Prostate gland (tissue), 2 donors: ENCODE measurements around the gene CSKMT. TPM values are rescaled to one million over a fixed set of nuclear protein-coding genes. Genes with fewer than 3 reads are reported as not detected.

Experiments used
- DNase-seq: peaks from one replicate; pipeline ENCODE4 v3.0.0-alpha.2; 2019; ENCODE audit warnings: low spot score
- H3K27ac ChIP-seq, 2 donors: fragments of 200-600 bp; sonication (generic); 2 replicates each; pipeline ENCODE4 v1.5.1; 2017 to 2019
- H3K27me3 ChIP-seq: fragments of 200-600 bp; sonication (generic); replicated peaks from 2 replicates; pipeline ENCODE4 v1.5.1; 2019; ENCODE audit not compliant: insufficient read depth
- H3K36me3 ChIP-seq, 2 donors: fragments of 200-600 bp; sonication (generic); 1 replicate in 1 of 2; 2 replicates in 1 of 2; pipeline versions ENCODE4 v1.5.1 to v1.8.1; 2017 to 2019
- H3K4me1 ChIP-seq: fragments of 200-600 bp; sonication (generic); replicated peaks from 2 replicates; pipeline ENCODE4 v1.5.1; 2019
- H3K4me3 ChIP-seq, 2 donors: fragments of 200-600 bp; sonication (generic); 2 replicates each; pipeline ENCODE4 v1.5.1; 2017 to 2019
- H3K9me3 ChIP-seq: fragments of 200-600 bp; sonication (generic); 2 replicates; pipeline ENCODE4 v1.5.1; 2017
- CTCF ChIP-seq, 4 experiments: fragments of 200-600 bp in 2 of 4; fragments of 450-650 bp in 2 of 4; sonication (generic) in 2 of 4; IDR thresholded peaks; 1 replicate in 3 of 4; 2 replicates in 1 of 4; pipeline ENCODE4 v1.5.1; 2016 to 2019; ENCODE audit warnings: antibody characterized with exemption in 4 of 4, mild to moderate bottlenecking in 2 of 4, moderate library complexity in 2 of 4
- POLR2A ChIP-seq: fragments of 450-650 bp; IDR thresholded peaks from one replicate; pipeline ENCODE4 v1.6.1; 2016; ENCODE audit warnings: antibody characterized with exemption, mild to moderate bottlenecking
- POLR2AphosphoS5 ChIP-seq: sonication (generic); formaldehyde crosslinking; IDR thresholded peaks from one replicate; pipeline ENCODE4 v1.6.1; 2017; ENCODE audit warnings: antibody characterized with exemption
- whole genome bisulfite sequencing: methylation state at CpG from one replicate; pipeline ENCODE4 v1.1.5; 2018; 5-methylcytosine and 5-hydroxymethylcytosine counted together
- intact Hi-C: fragments of 100-400 bp; cut with DNase I; formaldehyde crosslinking; loops from one replicate; pipeline ENCODE4 v1.14.2; 2022
- total RNA-seq, 2 donors: library from RNA; depleted of rRNA; stranded (reverse); fragments of >200 nt; gene quantifications; one replicate each; pipeline ENCODE4 v1.1.0, GENCODE V29; 2016

The CSKMT gene
- total RNA-seq, 2 donors from 2014 or later: 9.7 to 20.2 TPM

- Histone ChIP-seq H3K27ac (peak overlapping the region; percentile 94 to 96), H3K9me3 (no peaks in the 10 kb centered on the region), H3K4me3 (peak overlapping the region; percentile 35 to 50), H3K4me1 (peaks cover 14% of the 10 kb centered on the region), H3K27me3 (no peaks in the 10 kb centered on the region), H3K36me3 (no peaks in the 10 kb centered on the region)
- TF ChIP-seq POLR2AphosphoS5: no peak
- TF ChIP-seq POLR2A: no peak
- no peak for TF ChIP-seq CTCF (IDR thresholded peaks at IDR 0.05)
- no peak for DNase-seq
- intact Hi-C loops: loop anchor here (5.0 kb wide), 1 partner anchor 106 kb away; the partner anchor contains the start of gene MTA2
- WGBS: 47% methylated on average over 5 of the region's 5 CpGs
These were observed 43.3 kb downstream of the CSKMT start for GRCh38 chr11:62708392-62708791.

DNA sequence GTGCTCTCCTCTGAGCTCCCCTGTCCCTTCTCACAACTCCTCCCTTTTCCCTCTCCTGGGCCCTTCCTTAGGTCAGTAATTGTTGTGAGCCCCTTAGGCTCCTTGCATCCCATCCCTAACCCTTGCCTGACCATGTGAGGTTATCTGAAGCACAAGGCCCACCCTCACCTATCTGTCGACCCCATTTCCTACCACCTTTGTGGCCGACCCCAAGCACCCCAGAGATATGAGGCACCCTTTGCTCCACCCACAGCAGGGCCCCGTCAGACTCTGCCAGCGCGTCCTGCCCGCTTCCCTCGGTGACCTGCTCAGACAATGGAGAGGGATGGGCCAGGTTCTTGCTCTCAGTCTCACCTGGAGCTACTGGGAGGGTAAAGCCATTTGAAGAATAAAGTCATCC lies 43.7 kb downstream of the CSKMT start:
- intact Hi-C loops: loop anchor here (5.0 kb wide), 1 partner anchor 106 kb away; the partner anchor contains the start of gene MTA2
- H3K27me3 ChIP-seq: no peaks in the 10 kb centered on the region
- TF ChIP-seq CTCF (IDR thresholded peaks at IDR 0.05) (no peak), POLR2A (no peak), POLR2AphosphoS5 (no peak)
- WGBS: 3% methylated on average over 7 of the region's 7 CpGs
- H3K4me1 ChIP-seq: peaks cover 14% of the 10 kb centered on the region
- DNase-seq: peak; percentile 19
- peak overlapping the region; percentile 94 to 96 for H3K27ac ChIP-seq
- no peaks in the 10 kb centered on the region for H3K9me3 ChIP-seq
- peak overlapping the region; percentile 35 to 50 for H3K4me3 ChIP-seq
- peaks cover 0 to 2% of the 10 kb centered on the region in 2 donors for H3K36me3 ChIP-seq

GRCh38 chr11:62709247-62710000 lies 44.3 kb downstream of the CSKMT start:
- intact Hi-C loops: loop anchor here (5.0 kb wide), 1 partner anchor 107 kb away; the partner anchor contains the start of gene MTA2
- WGBS: 2% methylated on average over 47 of the region's 47 CpGs
- H3K36me3 ChIP-seq: peaks cover 0 to 8% of the 10 kb centered on the region in 2 donors
- peak overlapping the region; percentile 35 to 50 for H3K4me3 ChIP-seq
- H3K4me1 ChIP-seq: peaks cover 14% of the 10 kb centered on the region
- peak; percentile 97 for DNase-seq
- TF ChIP-seq POLR2AphosphoS5: peak; percentile 97
- peak; percentile 73 for TF ChIP-seq POLR2A
- TF ChIP-seq CTCF (IDR thresholded peaks at IDR 0.05): peak in 3 of 4 experiments; percentile 21 to 30 (median 23)
- H3K27ac ChIP-seq: peak overlapping the region; percentile 94 to 96
- no peaks in the 10 kb centered on the region for H3K27me3 ChIP-seq
- H3K9me3 ChIP-seq: no peaks in the 10 kb centered on the region

GRCh38 chr11:62710001-62710345 lies 44.9 kb downstream of the CSKMT start:
- peaks cover 0 to 10% of the 10 kb centered on the region in 2 donors for H3K36me3 ChIP-seq
- TF ChIP-seq CTCF (IDR thresholded peaks at IDR 0.05) (no peak), POLR2A (no peak), POLR2AphosphoS5 (no peak)
- H3K9me3 ChIP-seq: no peaks in the 10 kb centered on the region
- 67% methylated on average over 7 of the region's 7 CpGs for WGBS
- H3K4me1 ChIP-seq: peaks cover 14% of the 10 kb centered on the region
- H3K27me3 ChIP-seq: no peaks in the 10 kb centered on the region
- peak overlapping the region; percentile 35 to 50 for H3K4me3 ChIP-seq
- DNase-seq: no peak
- peak overlapping the region; percentile 94 to 96 for H3K27ac ChIP-seq
- intact Hi-C loops: no loop called here
